ENCODE results near the gene CCDC179. TPM values are rescaled to one million over a fixed set of nuclear protein-coding genes. Genes with fewer than 3 reads are reported as not detected.
A peak's percentile ranks its signal among the peaks of the same experiment; 100 is the strongest.

The CCDC179 gene
- total and polyA plus RNA-seq, 2 of the 13 experiments (the other 11 are each of a cell fraction or from before 2014, with no cell fraction given), result not detected

DNA sequence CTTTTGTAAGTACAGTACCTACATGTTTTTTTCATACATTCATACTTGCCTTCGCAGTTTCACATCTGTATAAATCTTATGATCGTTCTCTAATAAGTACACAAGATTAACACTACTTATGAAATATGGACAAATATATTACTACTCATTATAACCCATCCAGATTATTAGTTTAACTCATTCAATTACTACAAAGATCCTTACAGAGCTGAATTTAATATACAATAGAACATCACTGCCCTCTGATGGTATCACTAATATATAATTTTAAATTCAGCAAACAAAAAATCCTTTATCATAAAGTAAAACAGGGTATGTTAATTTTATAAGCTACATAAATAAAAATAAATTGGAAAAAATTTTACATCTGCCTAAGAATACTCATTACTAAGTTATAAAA, 38.1 kb downstream of the CCDC179 start:
- Histone ChIP-seq H3K36me3 (replicated peaks in 1 of 2; ENCODE audit: control insufficient read depth in 1 of 2, insufficient read depth in 2 of 2, low read length in 2 of 2) (no peaks in the 10 kb centered on the region), H3K79me2 (ENCODE audit: insufficient read depth, low read length) (no peaks in the 10 kb centered on the region), H3K9ac (ENCODE audit: insufficient read depth, low read depth, low read length) (no peak overlapping the region), H4K20me1 (ENCODE audit: insufficient read depth, low read length) (no peaks in the 10 kb centered on the region), H3K27me3 (ENCODE audit: control insufficient read depth in 1 of 2, insufficient read depth in 2 of 2, low read length in 2 of 2) (no peaks in the 10 kb centered on the region), H3K4me1 (ENCODE audit: insufficient read depth, low read length) (no peaks in the 10 kb centered on the region), H3K27ac (ENCODE audit: extremely low read length, insufficient read depth, low read length) (no peak overlapping the region), H3K9me3 (ENCODE audit: low read length) (no peaks in the 10 kb centered on the region), H2AFZ (ENCODE audit: low read length) (no peak overlapping the region), H3K4me3 (replicated peaks in 1 of 3; ENCODE audit: insufficient read depth in 1 of 3, low read depth in 2 of 3, low read length in 3 of 3) (no peak overlapping the region), H3K4me2 (ENCODE audit: low read depth, low read length) (no peak overlapping the region)
- ChIA-PET CTCF (ENCODE audit: low intra/inter-chr PET ratio, low total read pairs) (no interaction called here), POLR2A (no interaction called here)
- DNase-seq (ENCODE audit: low spot score), result no peak
- in situ Hi-C loops (cut with HindIII; ENCODE audit: extremely low pct_ligation_motif_present, low pct_unique_long_range_greater_than_20kb), result no loop called here
- ATAC-seq, result no peak
- no peak for FAIRE-seq
- 98% methylated on average over 2 of the region's 2 CpGs for WGBS (ENCODE audit: low lambda C conversion rate)
- no TSS peak for BruUV-seq (replicated peaks)
- no peak for TF ChIP-seq SIN3B (IDR thresholded peaks at IDR 0.05; ENCODE audit: low read length)
- intact Hi-C loops (cut with micrococcal nuclease; ENCODE audit: unreplicated experiment), result loop anchor here (2.0 kb wide), 1 partner anchor 187 kb away; no protein-coding TSS in a partner anchor

DNA sequence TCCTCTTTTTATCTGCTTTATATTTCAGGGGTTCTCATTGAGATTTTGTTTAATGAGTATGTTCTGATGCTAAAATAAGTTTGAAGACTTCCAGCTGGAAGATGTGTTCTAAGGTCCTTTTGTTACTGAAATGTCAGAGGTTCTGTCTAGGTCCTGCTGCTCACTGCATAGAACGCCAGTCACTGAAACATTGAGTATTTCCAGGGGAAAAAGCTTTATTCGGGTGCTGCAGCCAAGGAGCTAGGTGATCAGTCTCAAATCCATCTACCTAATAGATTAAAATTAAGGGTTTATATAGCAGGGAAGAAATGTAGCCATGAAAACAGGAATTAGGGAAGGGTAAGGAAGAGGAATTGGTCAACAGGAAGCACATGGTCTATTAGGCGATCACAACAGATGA, 50.4 kb downstream of the CCDC179 start:
- in situ Hi-C loops (cut with HindIII; ENCODE audit: extremely low pct_ligation_motif_present, low pct_unique_long_range_greater_than_20kb), result no loop called here
- CTCF ChIA-PET (ENCODE audit: low intra/inter-chr PET ratio, low total read pairs), result no interaction called here
- 94% methylated on average over 3 of the region's 3 CpGs for WGBS (ENCODE audit: low lambda C conversion rate)

More for the DNA sequence above, 50.4 kb downstream of the CCDC179 start:
- intact Hi-C loops (cut with micrococcal nuclease; ENCODE audit: unreplicated experiment), result no loop called here
- TF ChIP-seq SNAPC2 (CRISPR knock-in tag; IDR thresholded peaks at IDR 0.05) (no peak), PRMT3 (CRISPR knock-in tag; IDR thresholded peaks at IDR 0.05; ENCODE audit: borderline replicate concordance, low read depth) (no peak), ZNF124 (CRISPR knock-in tag; IDR thresholded peaks at IDR 0.05) (peak; percentile 98)
- H3K27me3 ChIP-seq (ENCODE audit: control insufficient read depth in 1 of 2, insufficient read depth in 2 of 2, low read length in 2 of 2), result no peaks in the 10 kb centered on the region
- H3K4me2 ChIP-seq (ENCODE audit: low read depth, low read length), result no peak overlapping the region
- POLR2A ChIA-PET, result interaction anchor here (1.4 kb wide), 1 partner anchor 19 kb away, joined by 3 read pairs; no protein-coding TSS in a partner anchor
- no peak overlapping the region for H3K9ac ChIP-seq (ENCODE audit: insufficient read depth, low read depth, low read length)
- no peak overlapping the region for H3K4me3 ChIP-seq (replicated peaks in 1 of 3; ENCODE audit: insufficient read depth in 1 of 3, low read depth in 2 of 3, low read length in 3 of 3)
- H3K27ac ChIP-seq (ENCODE audit: extremely low read length, insufficient read depth, low read length), result no peak overlapping the region
- DNase-seq (ENCODE audit: low spot score) (no peak), FAIRE-seq (no peak), ATAC-seq (no peak)
- H4K20me1 ChIP-seq (ENCODE audit: insufficient read depth, low read length), result no peaks in the 10 kb centered on the region
- no TSS peak for BruUV-seq (replicated peaks)
- peaks cover 2 to 23% of the 10 kb centered on the region in 2 experiments; a peak in 2 of 5 replicates for H3K36me3 ChIP-seq (replicated peaks in 1 of 2; ENCODE audit: control insufficient read depth in 1 of 2, insufficient read depth in 2 of 2, low read length in 2 of 2)
- H2AFZ ChIP-seq (ENCODE audit: low read length), result no peak overlapping the region
- H3K4me1 ChIP-seq (ENCODE audit: insufficient read depth, low read length), result no peaks in the 10 kb centered on the region
- H3K9me3 ChIP-seq (ENCODE audit: low read length), result peaks cover 5% of the 10 kb centered on the region
- no peaks in the 10 kb centered on the region for H3K79me2 ChIP-seq (ENCODE audit: insufficient read depth, low read length)
